ENCODE measurements around the gene RNF133.

- TF ChIP-seq CTCF (IDR thresholded peaks at IDR 0.05) (no peak), POLR2A (IDR thresholded peaks at IDR 0.05) (no peak)
These were observed 12.5 kb downstream of the RNF133 start for GRCh38 chr7:122686360-122686878.
